Progenitor cell of endocrine pancreas (in vitro differentiated cells): Measurements from ENCODE around the gene RBL2. TPM values are rescaled to one million over a fixed set of nuclear protein-coding genes. Genes with fewer than 3 reads are reported as not detected.
A peak's percentile ranks its signal among the peaks of the same experiment; 100 is the strongest.
"Not testable (repeated sequence)": the region's sequence is repeated elsewhere in the genome, so short reads cannot be mapped to it uniquely, and the experiment has no call there.

Source experiments
- DNase-seq: peaks from one replicate; pipeline ENCODE4 v3.0.0; 2021; ENCODE audit warnings: low spot score; ENCODE audit not compliant: unreplicated experiment
- H3K27ac Mint-ChIP-seq: 2 replicates; pipeline ENCODE4 v1.8.0; 2021; ENCODE audit warnings: mild to moderate bottlenecking, moderate library complexity, mixed read lengths
- H3K27me3 Mint-ChIP-seq: 2 replicates; pipeline ENCODE4 v1.8.0; 2021; ENCODE audit warnings: mixed read lengths
- H3K36me3 Mint-ChIP-seq: 2 replicates; pipeline ENCODE4 v1.8.0; 2022; ENCODE audit warnings: mixed read lengths; ENCODE audit not compliant: insufficient read depth
- H3K4me1 Mint-ChIP-seq: 2 replicates; pipeline ENCODE4 v1.8.0; 2021; ENCODE audit warnings: low read depth, mixed read lengths
- H3K4me3 Mint-ChIP-seq: 2 replicates; pipeline ENCODE4 v1.8.0; 2021; ENCODE audit warnings: low read depth, mild to moderate bottlenecking, moderate library complexity, mixed read lengths
- H3K9me3 Mint-ChIP-seq: 2 replicates; pipeline ENCODE4 v1.8.0; 2021; ENCODE audit warnings: low read depth, mixed read lengths
- CTCF ChIP-seq: fragments of 200-600 bp; sonication (generic); IDR thresholded peaks from one replicate; pipeline ENCODE4 v1.5.0; 2021; ENCODE audit warnings: antibody characterized with exemption, mild to moderate bottlenecking; ENCODE audit not compliant: unreplicated experiment
- total RNA-seq: library from RNA; stranded (reverse); gene quantifications from 2 replicates; pipeline ENCODE4 v1.2.1, GENCODE V29; 2021

The RBL2 gene
- total RNA-seq, 1 donor from 2014 or later, result 37.7 TPM

GRCh38 chr16:53529513-53529912 lies 95.2 kb downstream of the RBL2 start:
- Mint-ChIP-seq H3K4me3 (no peak overlapping the region), H3K4me1 (peaks cover 6% of the 10 kb centered on the region), H3K27ac (no peak overlapping the region), H3K9me3 (no peaks in the 10 kb centered on the region), H3K36me3 (no peaks in the 10 kb centered on the region), H3K27me3 (no peaks in the 10 kb centered on the region)
- TF ChIP-seq CTCF, result no peak
- DNase-seq, result no peak

- Mint-ChIP-seq H3K27me3 (no peaks in the 10 kb centered on the region), H3K4me1 (peaks cover 6% of the 10 kb centered on the region), H3K27ac (peak overlapping the region; percentile 4), H3K4me3 (no peak overlapping the region), H3K36me3 (no peaks in the 10 kb centered on the region), H3K9me3 (no peaks in the 10 kb centered on the region)
- DNase-seq, result no peak
- no peak for TF ChIP-seq CTCF
These were observed 95.8 kb downstream of the RBL2 start for GRCh38 chr16:53530046-53530445.

- no peak overlapping the region for H3K4me3 Mint-ChIP-seq
- no peaks in the 10 kb centered on the region for H3K36me3 Mint-ChIP-seq
- TF ChIP-seq CTCF, result no peak
- H3K4me1 Mint-ChIP-seq, result peaks cover 6% of the 10 kb centered on the region
- no peaks in the 10 kb centered on the region for H3K27me3 Mint-ChIP-seq
- H3K27ac Mint-ChIP-seq, result no peak overlapping the region
- H3K9me3 Mint-ChIP-seq, result no peaks in the 10 kb centered on the region
- DNase-seq, result no peak
These were observed 96.5 kb downstream of the RBL2 start for GRCh38 chr16:53530741-53531140.

- Mint-ChIP-seq H3K4me3 (no peak overlapping the region), H3K27me3 (no peaks in the 10 kb centered on the region), H3K36me3 (no peaks in the 10 kb centered on the region), H3K27ac (no peak overlapping the region), H3K4me1 (peaks cover 6% of the 10 kb centered on the region), H3K9me3 (peaks cover 4% of the 10 kb centered on the region)
- no peak for TF ChIP-seq CTCF
- DNase-seq, result no peak
These were observed 99.9 kb downstream of the RBL2 start for GRCh38 chr16:53534206-53534605.

- Mint-ChIP-seq H3K27ac (no peak overlapping the region), H3K9me3 (peaks cover 4% of the 10 kb centered on the region), H3K36me3 (no peaks in the 10 kb centered on the region), H3K27me3 (no peaks in the 10 kb centered on the region), H3K4me1 (no peaks in the 10 kb centered on the region), H3K4me3 (no peak overlapping the region)
- no peak for TF ChIP-seq CTCF
- no peak for DNase-seq
These were observed 103.4 kb downstream of the RBL2 start for GRCh38 chr16:53537626-53538025.

GRCh38 chr16:53539346-53539745 lies 105.1 kb downstream of the RBL2 start:
- not testable (repeated sequence) for H3K4me3 Mint-ChIP-seq, H3K4me1 Mint-ChIP-seq

GRCh38 chr16:53539759-53540718 lies 105.8 kb downstream of the RBL2 start:
- DNase-seq, H3K9me3 Mint-ChIP-seq, H3K36me3 Mint-ChIP-seq, H3K4me3 Mint-ChIP-seq, H3K27ac Mint-ChIP-seq, H3K27me3 Mint-ChIP-seq, H3K4me1 Mint-ChIP-seq: not testable (repeated sequence)

More at GRCh38 chr16:53539346-53539745, 105.1 kb downstream of the RBL2 start:
- not testable (repeated sequence) for DNase-seq, H3K27ac Mint-ChIP-seq, H3K27me3 Mint-ChIP-seq, H3K36me3 Mint-ChIP-seq, H3K9me3 Mint-ChIP-seq
